ENCODE results near the gene MAGED4.
"Not testable (repeated sequence)": the region's sequence is repeated elsewhere in the genome, so short reads cannot be mapped to it uniquely, and the experiment has no call there.

MAGED4 gene, protein sequence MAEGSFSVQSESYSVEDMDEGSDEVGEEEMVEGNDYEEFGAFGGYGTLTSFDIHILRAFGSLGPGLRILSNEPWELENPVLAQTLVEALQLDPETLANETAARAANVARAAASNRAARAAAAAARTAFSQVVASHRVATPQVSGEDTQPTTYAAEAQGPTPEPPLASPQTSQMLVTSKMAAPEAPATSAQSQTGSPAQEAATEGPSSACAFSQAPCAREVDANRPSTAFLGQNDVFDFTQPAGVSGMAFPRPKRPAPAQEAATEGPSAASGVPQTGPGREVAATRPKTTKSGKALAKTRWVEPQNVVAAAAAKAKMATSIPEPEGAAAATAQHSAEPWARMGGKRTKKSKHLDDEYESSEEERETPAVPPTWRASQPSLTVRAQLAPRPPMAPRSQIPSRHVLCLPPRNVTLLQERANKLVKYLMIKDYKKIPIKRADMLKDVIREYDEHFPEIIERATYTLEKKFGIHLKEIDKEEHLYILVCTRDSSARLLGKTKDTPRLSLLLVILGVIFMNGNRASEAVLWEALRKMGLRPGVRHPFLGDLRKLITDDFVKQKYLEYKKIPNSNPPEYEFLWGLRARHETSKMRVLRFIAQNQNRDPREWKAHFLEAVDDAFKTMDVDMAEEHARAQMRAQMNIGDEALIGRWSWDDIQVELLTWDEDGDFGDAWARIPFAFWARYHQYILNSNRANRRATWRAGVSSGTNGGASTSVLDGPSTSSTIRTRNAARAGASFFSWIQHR

DNA sequence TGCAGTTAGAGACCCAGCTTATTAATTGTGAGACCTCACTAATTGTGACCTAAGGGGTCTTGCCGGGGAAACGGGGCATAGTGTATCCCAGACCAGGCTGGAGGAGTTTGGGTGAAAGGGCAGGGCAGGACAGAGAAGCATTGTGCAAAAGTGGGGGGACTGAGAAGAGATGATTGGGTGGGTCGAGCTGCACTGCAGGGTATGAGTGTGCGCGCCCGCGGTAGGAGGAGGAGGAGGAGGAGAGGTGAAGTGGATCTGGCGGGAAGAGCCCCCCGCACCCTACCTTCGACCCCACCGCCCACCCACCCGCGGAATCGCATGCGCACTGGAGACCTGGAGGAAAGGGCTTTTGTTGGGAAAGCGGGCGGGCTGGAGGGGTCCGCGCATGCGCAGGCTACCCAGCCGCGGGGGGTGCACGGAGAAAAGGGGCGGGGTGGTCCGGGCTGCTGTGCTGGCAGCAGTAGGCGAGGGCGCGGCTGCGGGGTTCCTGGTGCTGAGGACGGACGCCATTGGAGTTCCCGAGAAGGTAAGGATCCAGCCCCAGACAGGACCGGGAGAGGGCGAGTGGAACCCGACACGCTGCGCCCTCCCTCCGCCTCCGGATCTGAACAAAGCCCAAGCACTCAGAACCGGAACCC lies at the start of gene MAGED4:
MAGED4 (plus strand) TSS at position 449 of the 638 bp plus-strand sequence. CDS start 1,035 bp downstream, outside the sequence.
- not testable (repeated sequence) for DNase-seq (ENCODE audit: low read depth)

DNA sequence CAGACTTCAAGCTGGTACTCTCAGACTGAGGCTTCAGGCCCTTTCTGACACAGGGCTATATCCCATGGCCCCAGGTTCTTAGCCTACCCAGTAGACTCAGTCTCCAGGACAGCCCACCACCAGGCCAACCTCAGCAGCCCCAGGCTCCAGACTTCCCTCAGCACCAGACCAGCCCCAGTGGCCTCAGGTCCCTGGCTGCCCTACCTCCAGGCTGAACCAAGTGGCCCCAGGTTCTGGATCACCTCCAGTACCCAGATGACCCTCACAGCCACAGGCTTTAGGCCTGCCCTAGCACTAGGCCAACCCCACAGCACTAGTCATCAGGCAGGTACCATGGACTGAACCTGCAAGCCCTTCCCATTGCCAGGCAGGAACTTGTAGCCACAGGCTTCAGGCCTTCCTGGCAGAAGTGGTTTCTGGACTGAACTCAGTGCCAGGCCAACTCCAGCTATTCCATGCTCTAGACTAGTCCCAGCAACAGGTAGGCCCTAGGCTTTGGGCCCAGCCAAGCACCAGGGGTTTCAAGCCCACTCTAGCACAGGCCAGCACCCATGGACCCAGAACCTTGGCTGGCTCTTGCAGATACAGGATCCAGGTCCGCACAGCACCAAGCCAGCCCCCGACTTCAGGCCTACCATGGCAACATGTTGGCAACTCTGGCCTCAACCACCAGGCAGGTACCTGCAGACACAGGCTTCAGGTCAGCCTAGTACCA lies 45.7 kb upstream of the MAGED4 start:
- DNase-seq (ENCODE audit: low read depth), result no peak

DNA sequence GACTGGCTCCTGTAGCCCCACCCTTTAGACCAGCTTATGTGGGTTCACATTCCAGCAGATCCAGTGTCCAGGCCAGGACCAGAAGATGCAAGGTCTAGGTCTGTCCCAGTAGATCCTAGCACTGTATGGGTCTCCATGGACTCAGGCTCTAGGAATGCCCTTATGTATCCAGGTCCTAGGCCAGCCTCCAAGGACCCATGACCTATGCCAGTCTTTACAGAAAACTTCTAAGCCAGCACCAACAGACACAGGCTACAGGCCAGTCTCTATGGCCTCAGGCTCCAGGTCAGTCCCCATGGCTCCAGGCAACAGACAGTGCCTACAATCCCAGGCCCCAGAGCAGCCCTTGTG lies 45.2 kb upstream of the MAGED4 start:
- no peak for DNase-seq (ENCODE audit: low read depth)

DNA sequence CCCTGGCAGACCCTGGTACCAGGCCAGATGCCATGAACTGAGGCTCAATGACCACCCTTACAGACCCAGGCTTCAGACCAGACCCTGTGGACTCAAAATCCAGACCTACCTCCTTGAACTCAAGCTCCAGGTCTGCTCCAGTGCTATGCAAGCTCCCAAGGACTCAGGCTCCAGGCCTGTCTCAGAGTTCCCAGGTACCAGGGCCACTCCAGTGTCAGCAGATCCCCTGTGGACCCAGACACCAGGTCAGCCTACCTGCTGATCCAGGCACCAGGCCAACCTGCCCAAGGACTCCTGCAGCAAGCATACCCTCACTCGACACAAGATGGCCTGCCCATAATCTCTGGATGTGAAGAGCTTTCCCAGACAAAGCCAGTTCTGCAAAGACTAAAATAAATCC lies 44.7 kb upstream of the MAGED4 start:
- DNase-seq (ENCODE audit: low read depth), result no peak

DNA sequence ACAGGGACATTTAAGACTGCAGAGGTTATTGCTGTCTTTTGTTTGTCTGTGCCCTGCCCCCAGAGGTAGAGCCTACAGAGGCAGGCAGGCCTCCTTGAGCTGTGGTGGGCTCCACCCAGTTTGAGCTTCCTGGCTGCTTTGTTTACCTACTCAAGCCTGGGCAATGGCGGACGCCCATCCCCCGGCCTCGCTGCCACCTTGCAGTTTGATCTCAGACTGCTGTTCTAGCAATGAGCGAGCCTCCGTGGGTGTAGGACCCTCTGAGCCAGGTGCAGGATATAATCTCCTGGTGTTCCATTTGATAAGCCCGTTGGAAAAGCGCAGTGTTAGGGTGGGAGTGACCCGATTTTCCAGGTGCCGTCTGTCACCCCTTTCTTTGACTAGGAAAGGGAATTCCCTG lies 34.0 kb upstream of the MAGED4 start:
- DNase-seq (ENCODE audit: low read depth), result not testable (repeated sequence)

DNA sequence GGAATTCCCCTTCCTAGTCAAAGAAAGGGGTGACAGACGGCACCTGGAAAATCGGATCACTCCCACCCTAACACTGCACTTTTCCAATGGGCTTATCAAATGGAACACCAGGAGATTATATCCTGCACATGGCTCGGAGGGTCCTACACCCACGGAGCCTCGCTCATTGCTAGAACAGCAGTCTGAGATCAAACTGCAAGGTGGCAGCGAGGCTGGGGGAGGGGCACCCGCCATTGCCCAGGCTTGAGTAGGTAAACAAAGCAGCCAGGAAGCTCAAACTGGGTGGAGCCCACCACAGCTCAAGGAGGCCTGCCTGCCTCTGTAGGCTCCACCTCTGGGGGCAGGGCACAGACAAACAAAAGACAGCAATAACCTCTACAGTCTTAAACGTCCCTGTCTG lies 24.5 kb upstream of the MAGED4 start:
- DNase-seq (ENCODE audit: low read depth), result not testable (repeated sequence)

DNA sequence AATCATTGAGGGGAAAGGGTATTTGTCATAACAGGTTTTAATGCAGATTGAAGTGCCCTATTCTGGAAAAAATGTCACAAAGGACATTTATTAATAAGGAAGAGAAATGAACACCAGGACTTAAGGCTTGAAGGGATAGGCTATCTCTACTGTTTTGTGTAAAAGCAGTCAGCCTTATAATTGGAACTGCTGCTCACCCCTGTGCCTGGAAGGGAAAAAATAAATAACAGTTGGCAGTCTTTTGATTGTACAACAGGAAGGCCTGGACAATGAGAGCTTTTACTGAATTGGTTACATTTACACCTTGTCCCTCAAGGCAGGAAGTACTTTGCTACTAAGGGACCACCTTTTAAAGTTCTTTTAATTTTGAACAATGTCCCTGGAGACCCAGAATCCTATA lies 17.8 kb upstream of the MAGED4 start:
- DNase-seq (ENCODE audit: low read depth), result no peak

DNA sequence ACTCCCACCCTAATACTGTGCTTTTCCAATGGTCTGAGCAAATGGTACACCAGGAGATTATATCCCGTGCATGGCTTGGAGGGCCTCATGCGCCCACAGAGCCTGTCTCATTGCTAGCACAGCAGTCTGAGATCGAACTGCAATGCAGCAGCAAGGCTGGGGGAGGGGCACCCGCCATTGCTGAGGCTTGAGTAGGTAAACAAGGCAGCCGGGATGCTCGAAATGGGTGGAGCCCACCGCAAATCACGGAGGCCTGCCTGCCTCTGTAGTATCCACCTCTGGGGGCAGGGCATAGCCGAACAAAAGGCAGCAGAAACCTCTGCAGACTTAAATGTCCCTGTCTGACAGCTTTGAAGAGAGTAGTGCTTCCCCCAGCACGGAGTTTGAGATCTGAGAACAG lies 13.6 kb upstream of the MAGED4 start:
- DNase-seq (ENCODE audit: low read depth), result not testable (repeated sequence)

DNA sequence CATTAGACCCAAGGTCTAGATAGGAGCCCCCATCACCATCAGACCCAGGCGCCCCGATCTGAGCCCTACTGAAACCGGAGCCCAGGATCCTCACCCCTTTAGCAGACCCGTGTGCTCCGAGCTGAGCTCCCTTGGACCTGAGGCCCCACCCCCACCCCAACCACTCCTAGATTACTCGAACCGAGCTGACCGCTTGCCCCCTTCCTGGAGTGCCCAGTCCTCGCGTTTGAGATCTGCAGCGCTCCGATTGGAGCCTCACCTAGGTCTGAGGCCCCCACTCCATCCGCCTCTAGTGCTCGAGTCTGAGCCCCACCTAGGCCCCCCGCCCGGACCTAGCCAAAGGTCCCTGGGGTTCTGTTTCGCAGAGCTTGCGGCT lies 378 bp downstream of the MAGED4 start:
- not testable (repeated sequence) for DNase-seq (ENCODE audit: low read depth)

DNA sequence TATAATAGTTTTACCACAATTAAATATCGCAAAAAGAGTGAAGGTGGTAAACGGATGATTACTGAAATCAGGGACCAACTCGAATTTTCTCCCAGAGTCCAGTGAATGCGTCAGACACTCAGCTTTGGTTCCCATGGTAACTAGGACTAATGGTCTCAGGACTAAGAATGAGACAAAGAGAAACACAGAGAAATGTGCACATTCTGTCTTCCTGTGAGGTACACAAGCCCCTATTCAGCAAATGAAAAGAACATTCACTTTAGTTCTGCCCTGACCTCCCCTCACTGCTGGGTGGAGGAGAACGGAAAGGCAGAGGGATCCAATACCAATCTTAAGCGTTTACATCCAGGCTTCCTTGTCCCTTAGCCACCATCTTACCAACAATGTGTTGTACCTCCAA lies 26.7 kb downstream of the MAGED4 start:
- not testable (repeated sequence) for DNase-seq (ENCODE audit: low read depth)

DNA sequence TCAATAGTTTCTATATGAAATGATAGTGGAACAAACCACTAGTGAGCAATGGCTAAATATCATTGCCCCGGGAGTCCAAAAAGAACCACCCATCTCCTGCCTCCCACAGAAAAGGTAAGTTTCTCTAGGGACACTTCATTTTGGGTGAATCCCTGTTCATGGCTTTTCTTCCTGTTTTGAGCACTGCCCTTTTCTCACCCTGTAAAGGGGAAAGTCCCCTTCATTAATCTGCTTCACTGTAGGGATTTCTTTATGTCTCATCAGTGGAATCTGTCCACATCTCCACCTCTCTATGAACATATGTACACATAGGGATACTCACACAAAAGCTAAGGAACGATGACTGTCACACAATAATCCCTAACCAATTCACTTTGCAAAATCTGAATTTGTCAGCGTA lies 28.6 kb downstream of the MAGED4 start:
- no peak for DNase-seq (ENCODE audit: low read depth)

DNA sequence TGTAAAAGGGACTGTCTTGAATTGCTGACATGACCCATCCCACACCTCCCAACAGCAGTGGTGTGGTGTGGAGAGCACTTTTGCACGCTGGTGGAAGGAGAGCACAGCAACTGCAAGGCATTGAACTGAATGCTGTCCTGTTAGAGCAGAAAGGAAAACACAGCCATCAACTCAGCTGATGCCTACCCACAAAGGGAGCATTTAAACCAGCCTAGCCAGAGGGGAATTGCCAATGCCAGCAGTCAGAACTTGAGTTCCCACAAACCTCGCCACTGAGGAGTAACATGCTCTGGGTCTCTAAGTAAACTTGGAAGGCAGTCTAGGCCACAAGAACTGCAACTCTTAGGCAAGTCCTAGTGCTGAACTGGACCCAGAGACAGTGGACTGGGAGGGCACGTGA lies 31.9 kb downstream of the MAGED4 start:
- DNase-seq (ENCODE audit: low read depth), result no peak

DNA sequence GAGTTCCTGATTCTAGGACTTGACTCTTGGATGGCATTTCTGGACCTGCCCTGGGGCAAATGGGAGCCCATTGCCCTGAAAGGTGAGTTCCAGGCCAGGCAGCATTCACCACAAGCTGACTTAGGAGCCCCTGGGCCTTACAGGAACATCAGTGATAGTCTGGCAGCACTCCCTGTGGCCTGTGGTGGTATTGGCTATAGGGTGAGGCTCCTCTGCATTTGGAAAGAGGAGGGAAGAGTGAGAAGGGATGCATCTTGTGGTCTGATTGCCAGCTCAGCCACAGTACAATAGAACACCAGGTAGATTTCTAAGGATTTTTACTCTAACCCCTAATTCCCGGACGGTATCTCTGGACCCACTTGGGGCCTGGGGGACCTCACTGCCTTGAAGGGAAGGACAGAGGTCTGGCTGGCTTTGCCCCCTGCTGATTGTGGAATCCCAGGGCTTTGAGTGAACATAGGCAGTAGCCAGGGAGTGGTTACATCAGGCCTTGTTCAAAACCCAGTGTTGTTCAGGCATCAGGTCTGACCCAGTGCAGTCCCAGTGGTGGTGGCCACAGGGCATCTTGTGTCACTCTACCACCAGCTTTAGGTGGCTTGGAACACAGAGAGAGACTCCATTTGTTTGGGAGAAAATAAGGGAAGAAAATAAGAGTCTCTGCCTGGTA lies 32.9 kb downstream of the MAGED4 start:
- DNase-seq (ENCODE audit: low read depth), result no peak

DNA sequence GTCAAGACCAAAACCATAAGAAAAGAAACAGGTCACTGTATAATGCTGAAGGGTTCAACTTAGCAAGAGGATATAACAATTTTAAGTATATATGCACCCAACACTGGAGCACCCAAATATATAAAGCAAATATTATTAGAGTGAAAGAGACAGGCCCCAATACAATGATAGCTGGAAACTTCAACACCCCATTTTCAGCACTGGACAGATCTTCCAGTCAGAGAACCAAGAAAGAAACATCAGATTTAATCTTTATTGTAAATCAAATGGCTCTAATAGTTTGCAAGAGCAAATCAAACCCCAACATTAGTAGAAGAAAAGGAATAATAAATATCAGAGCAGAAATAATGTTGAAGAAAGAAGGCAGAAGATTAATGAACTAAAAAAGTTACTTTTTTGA lies 36.2 kb downstream of the MAGED4 start:
- no peak for DNase-seq (ENCODE audit: low read depth)
